OCI-LY1 (cell line): ENCODE measurements around the gene SOAT1.

Source experiments
- CTCF ChIP-seq: fragments of 200-600 bp; sonication (generic), shearing (Covaris generic); IDR thresholded peaks from 2 replicates; pipeline ENCODE4 v1.5.1; 2017; ENCODE audit warnings: mild to moderate bottlenecking, antibody characterized with exemption, low read length, moderate library complexity, mixed read lengths
- EZH2 ChIP-seq: fragments of 200-600 bp; sonication (generic), shearing (Covaris generic); IDR thresholded peaks from 2 replicates; pipeline ENCODE4 v1.8.0; 2017; ENCODE audit warnings: borderline replicate concordance, mixed run types, mild to moderate bottlenecking, antibody characterized with exemption, low read length, moderate library complexity, mixed read lengths

GRCh38 chr1:179310721-179311120 lies 17.1 kb downstream of the SOAT1 start:
- TF ChIP-seq CTCF (no peak), EZH2 (no peak)
